ENCODE data around the gene ZNF335. TPM values are rescaled to one million over a fixed set of nuclear protein-coding genes. Genes with fewer than 3 reads are reported as not detected.
A peak's percentile ranks its signal among the peaks of the same experiment; 100 is the strongest.

ZNF335 gene
- total RNA-seq, 3 donors from 2014 or later (not counting 1 experiment from before 2014, with no cell fraction given): 101 to 119 (median 102) TPM

DNA sequence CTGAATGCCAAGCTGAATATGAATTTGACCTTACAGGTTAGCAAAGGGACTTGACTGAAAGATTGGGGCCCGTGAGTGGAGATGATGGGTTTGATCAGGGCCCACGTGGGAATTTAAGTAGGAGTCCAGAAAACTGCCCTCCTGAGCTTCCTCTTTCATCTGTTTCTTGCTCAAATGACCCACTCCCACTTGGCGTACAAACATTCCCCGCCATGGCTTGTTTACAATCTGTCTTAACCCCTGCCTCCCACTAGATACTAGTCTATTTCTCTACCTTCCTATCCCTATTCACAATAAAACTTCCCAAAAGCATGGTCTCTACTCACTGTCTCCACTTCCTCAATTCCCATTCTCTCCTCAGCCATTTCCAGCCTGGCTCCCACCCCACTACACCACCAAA is 46.1 kb upstream of the ZNF335 start:
- no peak overlapping the region for H3K27ac Mint-ChIP-seq
- peaks cover 30% of the 10 kb centered on the region for H3K27me3 ChIP-seq (ENCODE audit: control insufficient read depth, insufficient read depth, low read length)
- H3K9me3 ChIP-seq (ENCODE audit: control insufficient read depth, insufficient read depth, low read length): no peaks in the 10 kb centered on the region
- H3K36me3 Mint-ChIP-seq: no peaks in the 10 kb centered on the region
- intact Hi-C loops (cut with micrococcal nuclease): no loop called here
- H3K27ac ChIP-seq (ENCODE audit: low read length): no peak overlapping the region
- TF ChIP-seq, protein P1, sequence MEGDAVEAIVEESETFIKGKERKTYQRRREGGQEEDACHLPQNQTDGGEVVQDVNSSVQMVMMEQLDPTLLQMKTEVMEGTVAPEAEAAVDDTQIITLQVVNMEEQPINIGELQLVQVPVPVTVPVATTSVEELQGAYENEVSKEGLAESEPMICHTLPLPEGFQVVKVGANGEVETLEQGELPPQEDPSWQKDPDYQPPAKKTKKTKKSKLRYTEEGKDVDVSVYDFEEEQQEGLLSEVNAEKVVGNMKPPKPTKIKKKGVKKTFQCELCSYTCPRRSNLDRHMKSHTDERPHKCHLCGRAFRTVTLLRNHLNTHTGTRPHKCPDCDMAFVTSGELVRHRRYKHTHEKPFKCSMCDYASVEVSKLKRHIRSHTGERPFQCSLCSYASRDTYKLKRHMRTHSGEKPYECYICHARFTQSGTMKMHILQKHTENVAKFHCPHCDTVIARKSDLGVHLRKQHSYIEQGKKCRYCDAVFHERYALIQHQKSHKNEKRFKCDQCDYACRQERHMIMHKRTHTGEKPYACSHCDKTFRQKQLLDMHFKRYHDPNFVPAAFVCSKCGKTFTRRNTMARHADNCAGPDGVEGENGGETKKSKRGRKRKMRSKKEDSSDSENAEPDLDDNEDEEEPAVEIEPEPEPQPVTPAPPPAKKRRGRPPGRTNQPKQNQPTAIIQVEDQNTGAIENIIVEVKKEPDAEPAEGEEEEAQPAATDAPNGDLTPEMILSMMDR (IDR thresholded peaks at IDR 0.05): no peak
- no peaks in the 10 kb centered on the region for H3K9me3 Mint-ChIP-seq
- H3K4me1 Mint-ChIP-seq: peaks cover 18 to 33% of the 10 kb centered on the region in 2 donors
- 95% methylated on average over 4 of the region's 4 CpGs for WGBS (ENCODE audit: insufficient coverage)
- H3K4me1 ChIP-seq (ENCODE audit: control insufficient read depth, insufficient read depth, low read length): peaks cover 37% of the 10 kb centered on the region
- no peak overlapping the region for H3K4me3 ChIP-seq (ENCODE audit: low read length)
- ATAC-seq (no peak), DNase-seq (no peak)
- no peak overlapping the region for H3K4me3 Mint-ChIP-seq
- H3K36me3 ChIP-seq (ENCODE audit: control insufficient read depth, insufficient read depth, low read length): no peaks in the 10 kb centered on the region
- peaks cover 38 to 57% of the 10 kb centered on the region in 2 donors for H3K27me3 Mint-ChIP-seq (ENCODE audit: low read depth in 2 of 2)

DNA sequence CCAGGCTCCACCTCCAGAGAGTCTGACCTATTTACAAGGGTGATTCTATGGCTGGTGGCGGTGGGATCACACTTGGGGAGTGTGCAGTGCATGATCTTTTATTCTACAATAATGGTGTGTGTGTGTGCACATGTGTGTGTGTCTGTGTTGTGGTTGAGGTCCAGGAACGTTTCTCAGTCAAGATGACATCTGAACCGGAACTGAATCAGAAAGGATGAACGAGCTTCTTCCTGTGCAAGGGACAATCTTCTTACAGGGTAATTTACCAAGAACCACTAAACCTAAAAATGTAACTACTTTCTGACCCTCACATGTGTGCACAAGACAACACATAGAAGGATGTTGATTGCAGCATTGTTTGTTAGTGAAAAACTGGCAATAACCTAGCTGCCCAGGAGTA is 45.3 kb upstream of the ZNF335 start:
- no peak overlapping the region for H3K4me3 Mint-ChIP-seq
- H3K4me1 Mint-ChIP-seq: peaks cover 12 to 36% of the 10 kb centered on the region in 2 donors
- Histone ChIP-seq H3K36me3 (ENCODE audit: control insufficient read depth, insufficient read depth, low read length) (no peaks in the 10 kb centered on the region), H3K27me3 (ENCODE audit: control insufficient read depth, insufficient read depth, low read length) (peaks cover 34% of the 10 kb centered on the region), H3K27ac (ENCODE audit: low read length) (no peak overlapping the region), H3K9me3 (ENCODE audit: control insufficient read depth, insufficient read depth, low read length) (no peaks in the 10 kb centered on the region), H3K4me3 (ENCODE audit: low read length) (no peak overlapping the region), H3K4me1 (ENCODE audit: control insufficient read depth, insufficient read depth, low read length) (peaks cover 35% of the 10 kb centered on the region)
- intact Hi-C loops (cut with micrococcal nuclease): no loop called here
- no peaks in the 10 kb centered on the region for H3K9me3 Mint-ChIP-seq
- H3K27ac Mint-ChIP-seq: no peak overlapping the region
- no peak for DNase-seq
- no peaks in the 10 kb centered on the region for H3K36me3 Mint-ChIP-seq
- ATAC-seq: no peak
- TF ChIP-seq, protein P1 (IDR thresholded peaks at IDR 0.05): no peak
- H3K27me3 Mint-ChIP-seq (ENCODE audit: low read depth in 2 of 2): peaks cover 45 to 62% of the 10 kb centered on the region in 2 donors
- WGBS (ENCODE audit: insufficient coverage): 40% methylated on average over 3 of the region's 4 CpGs

DNA sequence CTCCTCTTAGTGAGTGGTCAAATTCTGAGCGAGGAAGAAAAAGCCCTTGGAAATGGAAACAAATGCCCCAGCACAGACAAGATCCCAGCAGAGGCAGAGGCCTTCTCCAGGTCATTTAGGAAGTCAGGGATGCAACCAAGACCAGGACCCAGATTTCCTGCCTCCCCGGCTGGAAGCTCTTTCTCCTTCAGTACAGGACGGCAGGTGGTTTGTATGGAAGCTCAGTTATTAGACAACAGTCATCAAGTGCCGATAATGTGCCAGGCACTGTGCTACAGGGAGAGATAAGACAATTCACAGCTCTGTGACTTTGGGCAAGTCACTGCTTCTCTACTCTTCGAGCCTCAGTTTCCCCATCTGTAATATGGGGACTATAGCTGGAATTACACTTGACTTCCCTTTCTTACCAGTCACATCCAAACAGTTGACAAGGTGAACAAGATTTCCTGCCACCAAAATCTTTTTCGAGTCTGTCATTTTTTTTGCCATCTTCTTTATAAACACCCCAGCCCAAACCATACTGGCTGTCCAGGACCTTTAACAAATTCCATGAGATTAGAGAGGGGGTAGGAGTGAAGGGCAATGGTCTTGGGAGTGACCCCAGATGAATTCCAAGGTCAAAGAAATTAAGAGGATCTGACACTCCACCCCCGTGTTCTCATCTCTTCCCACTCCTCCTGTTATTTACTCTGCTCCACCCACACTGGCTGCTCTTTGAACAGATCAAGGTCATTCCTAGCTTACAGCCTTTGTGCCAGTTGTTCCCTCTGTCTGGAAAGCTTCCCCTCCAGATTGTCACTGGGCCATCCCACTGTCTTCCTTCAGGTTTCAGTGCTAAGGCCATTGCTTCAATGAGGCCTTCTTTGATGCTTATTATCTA is 42.8 kb upstream of the ZNF335 start:
- no peaks in the 10 kb centered on the region for H3K36me3 Mint-ChIP-seq
- no peak for DNase-seq
- H3K27ac Mint-ChIP-seq: peak overlapping the region; percentile 3 to 50
- H3K27ac ChIP-seq (ENCODE audit: low read length): no peak overlapping the region
- peaks cover 43% of the 10 kb centered on the region for H3K27me3 ChIP-seq (ENCODE audit: control insufficient read depth, insufficient read depth, low read length)
- H3K27me3 Mint-ChIP-seq (ENCODE audit: low read depth in 2 of 2): peaks cover 59 to 73% of the 10 kb centered on the region in 2 donors
- TF ChIP-seq, protein P1 (IDR thresholded peaks at IDR 0.05): no peak
- H3K36me3 ChIP-seq (ENCODE audit: control insufficient read depth, insufficient read depth, low read length): no peaks in the 10 kb centered on the region
- H3K9me3 Mint-ChIP-seq: no peaks in the 10 kb centered on the region
- peaks cover 11% of the 10 kb centered on the region for H3K9me3 ChIP-seq (ENCODE audit: control insufficient read depth, insufficient read depth, low read length)
- H3K4me3 Mint-ChIP-seq: peak overlapping the region; percentile 67
- no peak overlapping the region for H3K4me3 ChIP-seq (ENCODE audit: low read length)
- WGBS (ENCODE audit: insufficient coverage): 84% methylated on average over 7 of the region's 7 CpGs
- H3K4me1 Mint-ChIP-seq: peaks cover 21 to 43% of the 10 kb centered on the region in 2 donors
- no peak for ATAC-seq
- H3K4me1 ChIP-seq (ENCODE audit: control insufficient read depth, insufficient read depth, low read length): peaks cover 47% of the 10 kb centered on the region
- intact Hi-C loops (cut with micrococcal nuclease): loop anchor here (5.0 kb wide), 1 partner anchor 42 kb away; the partner anchor contains the start of gene ZNF335

All from natural killer cell (primary cell).